ENCODE data around the gene ZMYND15. TPM values are rescaled to one million over a fixed set of nuclear protein-coding genes. Genes with fewer than 3 reads are reported as not detected.
A peak's percentile ranks its signal among the peaks of the same experiment; 100 is the strongest.

ZMYND15 gene
- total and polyA plus RNA-seq, 2 of the 13 experiments (the other 11 are each of a cell fraction or from before 2014, with no cell fraction given) = 0.24 to 2.7 TPM

GRCh38 chr17:4721203-4722135, 18.2 kb upstream of the ZMYND15 start (continued):
- TF ChIP-seq NCOA2 (CRISPR knock-in tag; IDR thresholded peaks at IDR 0.05) (peak; percentile 83), ZNF691 (CRISPR knock-in tag; IDR thresholded peaks at IDR 0.05; ENCODE audit: borderline replicate concordance, low read depth) (peak; percentile 62; the same call in 1 of the 2 replicates), PAXIP1 (CRISPR knock-in tag; conservative IDR thresholded peaks at IDR 0.05) (peak; percentile 79), ZIK1 (CRISPR knock-in tag; IDR thresholded peaks at IDR 0.05; ENCODE audit: borderline replicate concordance, low read depth) (peak; percentile 70; the same call in 1 of the 2 replicates), KLF13 (CRISPR knock-in tag; IDR thresholded peaks at IDR 0.05) (no peak), ZNF589 (CRISPR knock-in tag; conservative IDR thresholded peaks at IDR 0.05) (0 out of 2 replicates have a peak, but pooled peaks have one; percentile 48), IKZF5 (CRISPR knock-in tag; IDR thresholded peaks at IDR 0.05) (peak; percentile 86), JDP2 (CRISPR knock-in tag; IDR thresholded peaks at IDR 0.05; ENCODE audit: borderline replicate concordance) (no peak), HNF4A (CRISPR knock-in tag; IDR thresholded peaks at IDR 0.05) (peak; percentile 75; the same call in 1 of the 2 replicates)
- TF ChIP-seq, protein P1, sequence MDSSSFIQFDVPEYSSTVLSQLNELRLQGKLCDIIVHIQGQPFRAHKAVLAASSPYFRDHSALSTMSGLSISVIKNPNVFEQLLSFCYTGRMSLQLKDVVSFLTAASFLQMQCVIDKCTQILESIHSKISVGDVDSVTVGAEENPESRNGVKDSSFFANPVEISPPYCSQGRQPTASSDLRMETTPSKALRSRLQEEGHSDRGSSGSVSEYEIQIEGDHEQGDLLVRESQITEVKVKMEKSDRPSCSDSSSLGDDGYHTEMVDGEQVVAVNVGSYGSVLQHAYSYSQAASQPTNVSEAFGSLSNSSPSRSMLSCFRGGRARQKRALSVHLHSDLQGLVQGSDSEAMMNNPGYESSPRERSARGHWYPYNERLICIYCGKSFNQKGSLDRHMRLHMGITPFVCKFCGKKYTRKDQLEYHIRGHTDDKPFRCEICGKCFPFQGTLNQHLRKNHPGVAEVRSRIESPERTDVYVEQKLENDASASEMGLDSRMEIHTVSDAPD (CRISPR knock-in tag; IDR thresholded peaks at IDR 0.05) = no peak
- TF ChIP-seq, protein P2, sequence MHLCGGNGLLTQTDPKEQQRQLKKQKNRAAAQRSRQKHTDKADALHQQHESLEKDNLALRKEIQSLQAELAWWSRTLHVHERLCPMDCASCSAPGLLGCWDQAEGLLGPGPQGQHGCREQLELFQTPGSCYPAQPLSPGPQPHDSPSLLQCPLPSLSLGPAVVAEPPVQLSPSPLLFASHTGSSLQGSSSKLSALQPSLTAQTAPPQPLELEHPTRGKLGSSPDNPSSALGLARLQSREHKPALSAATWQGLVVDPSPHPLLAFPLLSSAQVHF (CRISPR knock-in tag; IDR thresholded peaks at IDR 0.05) = no peak
- TF ChIP-seq, protein P3, sequence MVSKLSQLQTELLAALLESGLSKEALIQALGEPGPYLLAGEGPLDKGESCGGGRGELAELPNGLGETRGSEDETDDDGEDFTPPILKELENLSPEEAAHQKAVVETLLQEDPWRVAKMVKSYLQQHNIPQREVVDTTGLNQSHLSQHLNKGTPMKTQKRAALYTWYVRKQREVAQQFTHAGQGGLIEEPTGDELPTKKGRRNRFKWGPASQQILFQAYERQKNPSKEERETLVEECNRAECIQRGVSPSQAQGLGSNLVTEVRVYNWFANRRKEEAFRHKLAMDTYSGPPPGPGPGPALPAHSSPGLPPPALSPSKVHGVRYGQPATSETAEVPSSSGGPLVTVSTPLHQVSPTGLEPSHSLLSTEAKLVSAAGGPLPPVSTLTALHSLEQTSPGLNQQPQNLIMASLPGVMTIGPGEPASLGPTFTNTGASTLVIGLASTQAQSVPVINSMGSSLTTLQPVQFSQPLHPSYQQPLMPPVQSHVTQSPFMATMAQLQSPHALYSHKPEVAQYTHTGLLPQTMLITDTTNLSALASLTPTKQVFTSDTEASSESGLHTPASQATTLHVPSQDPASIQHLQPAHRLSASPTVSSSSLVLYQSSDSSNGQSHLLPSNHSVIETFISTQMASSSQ (IDR thresholded peaks at IDR 0.05; ENCODE audit: low read depth) = no peak
- TF ChIP-seq, protein P3 (CRISPR knock-in tag; IDR thresholded peaks at IDR 0.05; ENCODE audit: borderline replicate concordance) = peak; percentile 72; the same call in 1 of the 2 replicates
